GM19467 (cell line): ENCODE measurements around the gene LMAN1L.

Experiments used
- ATAC-seq: cut with Tn5 transposase; IDR thresholded peaks from one replicate; pipeline ENCODE4 v1.9.1; 2021; ENCODE audit warnings: mild to moderate bottlenecking, moderate library complexity; ENCODE audit not compliant: unreplicated experiment

The LMAN1L gene

DNA sequence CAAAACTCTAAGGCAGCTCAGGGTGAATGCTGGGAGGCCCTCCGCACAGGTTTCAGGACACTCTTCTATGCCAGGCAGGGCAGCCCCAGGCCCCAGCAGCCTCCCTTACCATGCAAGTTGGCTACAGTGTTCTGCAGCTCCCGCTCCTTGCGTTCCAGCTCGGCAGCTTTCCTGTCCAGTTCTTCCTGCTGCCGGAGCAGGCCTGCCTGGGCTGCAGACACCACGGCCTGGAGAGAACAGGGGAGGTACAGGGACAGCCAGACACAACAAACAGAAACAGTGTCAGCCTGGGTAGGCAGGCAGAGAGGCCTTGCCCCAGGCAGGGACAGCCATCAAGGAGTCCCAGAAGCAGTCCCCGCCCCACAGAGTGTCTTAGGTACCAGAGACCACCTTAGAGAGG, 39.3 kb downstream of the LMAN1L start:
- ATAC-seq = no peak

GRCh38 chr15:74854453-74855022, 41.9 kb downstream of the LMAN1L start:
- no peak for ATAC-seq

DNA sequence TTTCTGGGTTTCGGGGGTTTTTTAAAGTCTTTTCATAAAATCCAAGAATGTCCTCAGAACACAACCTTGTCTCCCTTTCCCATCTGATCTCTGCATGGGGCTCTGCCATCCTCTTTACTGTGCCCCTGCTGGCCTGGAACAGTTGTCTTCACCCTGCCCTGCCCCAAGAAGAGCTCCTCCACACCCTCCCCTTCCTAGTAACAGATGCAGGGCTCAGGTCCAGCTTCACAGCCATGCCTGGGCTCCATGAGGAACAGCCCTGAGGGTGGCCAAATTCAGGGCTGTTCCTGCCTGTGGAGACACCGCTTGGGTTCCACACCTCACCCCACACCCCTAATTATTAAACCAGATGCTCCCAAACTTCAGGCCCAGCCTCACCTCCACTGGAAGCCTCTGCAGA, 43.2 kb downstream of the LMAN1L start:
- ATAC-seq = no peak

GRCh38 chr15:74856537-74856936, 43.9 kb downstream of the LMAN1L start:
- ATAC-seq = no peak

DNA sequence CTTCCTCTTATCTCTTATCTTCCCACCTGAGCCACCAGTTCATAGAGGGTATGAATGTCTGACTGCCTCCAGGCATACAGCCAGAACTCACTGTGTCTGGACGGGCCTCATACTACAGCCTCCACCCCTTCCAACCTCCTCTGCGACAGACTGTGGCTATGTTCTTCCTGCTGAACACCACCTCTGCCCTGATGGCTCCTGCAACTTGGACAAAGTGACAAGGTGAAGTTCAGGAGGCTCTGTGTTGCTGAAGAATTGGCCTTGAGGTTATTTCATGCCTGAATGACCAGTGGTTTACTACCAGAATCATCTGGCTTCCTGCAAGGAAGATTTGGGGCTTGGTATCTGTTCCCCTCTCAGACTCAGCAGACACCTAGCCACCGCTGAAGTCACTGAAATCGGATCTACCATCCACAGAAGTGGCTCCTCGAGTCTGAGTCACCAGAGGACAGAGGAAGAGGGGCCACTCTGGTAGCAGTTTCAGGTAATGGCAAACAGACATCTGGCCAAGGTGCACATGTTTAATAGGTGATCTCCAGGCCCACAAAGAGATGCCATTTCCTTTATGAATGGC, 44.5 kb downstream of the LMAN1L start:
- peak; percentile 53 for ATAC-seq

GRCh38 chr15:74857671-74858368, 45.2 kb downstream of the LMAN1L start:
- ATAC-seq = peak; percentile 19

GRCh38 chr15:74858369-74858740, 45.7 kb downstream of the LMAN1L start:
- ATAC-seq = no peak

DNA sequence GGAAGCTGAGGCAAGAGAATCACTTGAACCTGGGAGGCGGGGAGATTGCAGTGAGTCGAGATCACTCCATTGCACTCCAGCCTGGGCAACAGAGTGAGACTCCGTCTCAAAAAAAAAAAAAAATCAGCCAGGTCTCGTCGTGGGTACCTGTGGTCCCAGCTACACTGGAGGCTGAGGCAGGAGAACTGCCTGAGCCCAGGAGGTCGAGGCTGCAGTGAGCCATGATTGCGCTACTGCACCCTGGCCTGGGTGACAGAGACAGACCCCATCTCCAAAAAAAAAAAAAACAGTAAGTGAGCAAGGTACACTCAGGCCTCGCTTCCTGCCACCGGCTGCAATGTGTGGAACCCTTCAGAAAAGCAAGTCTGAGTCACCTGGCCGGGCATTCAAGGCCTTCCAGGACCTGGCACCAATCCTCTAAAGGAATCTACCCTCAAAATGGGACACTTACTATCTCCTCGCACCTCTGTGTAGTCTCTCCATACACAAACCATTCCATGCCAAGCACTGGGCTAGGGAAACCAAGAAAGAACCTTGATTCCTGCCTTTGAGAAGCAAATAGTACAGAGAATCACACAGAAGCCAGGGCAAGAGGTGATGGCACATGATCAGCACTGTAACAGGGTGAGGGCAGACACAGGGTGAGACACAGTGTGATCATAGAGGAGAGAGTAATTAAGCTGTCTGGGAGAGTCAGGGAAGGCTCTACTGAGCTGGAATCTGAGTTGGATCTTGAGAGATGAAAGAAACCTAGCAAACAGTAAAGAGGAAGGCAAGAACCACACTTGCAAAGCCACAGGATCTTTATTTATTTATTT, 50.8 kb downstream of the LMAN1L start:
- ATAC-seq = no peak

- ATAC-seq = no peak
Measured at GRCh38 chr15:74864296-74864695, 51.7 kb downstream of the LMAN1L start.

GRCh38 chr15:74865316-74865715, 52.7 kb downstream of the LMAN1L start:
- no peak for ATAC-seq

DNA sequence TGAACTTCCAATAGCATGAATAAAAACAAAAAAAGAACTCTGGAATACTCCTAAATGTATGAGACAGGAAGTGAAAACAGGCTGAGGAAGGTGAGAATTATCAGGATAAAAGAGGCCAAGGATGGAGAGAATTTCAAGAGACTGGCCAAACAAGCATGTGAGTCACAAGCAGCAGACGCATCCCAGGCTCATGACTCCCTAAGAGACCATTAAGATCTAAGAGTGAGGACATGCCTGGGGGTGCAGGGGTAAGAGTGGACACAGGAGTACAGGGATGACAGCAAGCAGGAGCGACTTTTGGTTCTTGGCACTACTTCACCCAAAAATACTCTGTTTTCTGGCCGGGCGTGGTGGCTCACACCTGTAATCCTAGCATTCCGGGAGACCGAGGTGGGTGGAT, 53.5 kb downstream of the LMAN1L start:
- ATAC-seq = no peak

- ATAC-seq = no peak
Measured at GRCh38 chr15:74867466-74868038, 54.9 kb downstream of the LMAN1L start.

DNA sequence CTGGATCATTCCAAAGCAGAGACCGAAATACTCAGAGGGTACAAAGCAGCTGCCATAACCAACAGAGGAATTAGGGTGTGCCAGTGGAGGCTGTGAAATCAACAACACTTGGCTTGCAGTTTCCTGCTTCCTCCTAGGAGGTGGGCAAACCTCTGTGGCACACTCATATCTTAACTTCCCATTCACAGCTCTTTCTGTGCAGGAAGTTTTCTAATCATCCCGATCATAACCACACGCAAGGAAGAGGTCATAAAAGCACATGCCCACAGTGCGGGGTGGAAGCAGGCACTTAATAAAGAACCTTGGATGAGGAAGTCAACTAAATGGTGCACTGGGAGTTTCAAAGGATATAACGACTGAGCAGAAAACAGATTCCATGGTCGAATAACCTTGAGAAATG, 55.4 kb downstream of the LMAN1L start:
- no peak for ATAC-seq

DNA sequence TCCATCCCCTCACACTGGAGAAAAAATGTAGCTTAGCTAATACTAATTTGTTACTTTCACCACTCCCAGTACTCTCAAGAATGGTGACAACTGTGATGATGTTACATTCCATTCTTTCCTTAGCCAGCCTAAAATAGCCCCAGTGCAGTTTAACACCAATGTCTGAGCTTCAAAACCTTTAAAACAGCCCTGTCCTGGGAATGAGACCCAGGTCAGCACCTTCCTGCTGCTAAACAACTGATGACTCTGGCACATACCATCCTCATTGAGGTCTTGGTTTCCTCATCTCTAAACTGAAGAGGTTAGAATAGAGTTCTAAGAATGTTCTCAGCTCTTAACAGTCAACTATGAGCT, 56.7 kb downstream of the LMAN1L start:
- ATAC-seq = no peak

- peak; percentile 49 for ATAC-seq
Measured at GRCh38 chr15:74869726-74870407, 57.2 kb downstream of the LMAN1L start.

GRCh38 chr15:74870436-74871215, 58.0 kb downstream of the LMAN1L start:
- no peak for ATAC-seq

DNA sequence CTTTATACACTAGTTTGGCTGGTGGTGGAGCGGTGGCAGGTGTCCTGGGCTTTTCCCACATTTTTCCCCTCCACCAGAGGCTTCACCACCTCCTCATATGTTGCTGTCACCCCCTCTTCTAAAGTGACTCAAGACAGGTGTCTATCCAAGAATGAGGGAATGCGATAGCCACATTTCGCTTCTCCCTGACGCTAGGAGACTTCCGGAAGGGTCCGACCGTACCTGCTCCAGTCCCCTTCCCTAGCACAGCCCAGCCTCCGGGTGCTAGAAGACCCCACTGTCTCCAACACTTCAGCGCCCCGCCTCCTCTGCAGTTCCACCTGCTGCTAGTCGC, 60.0 kb downstream of the LMAN1L start:
- no peak for ATAC-seq

- peak; percentile 68 for ATAC-seq
Measured at GRCh38 chr15:74873036-74873755, 60.6 kb downstream of the LMAN1L start, which contains the start of gene SCAMP2. Gene SCAMP2, minus strand, starts transcription at chr15:74873365. Its CDS starts 110 bp downstream, at chr15:74873255.

GRCh38 chr15:74873756-74874424, 61.3 kb downstream of the LMAN1L start:
- no peak for ATAC-seq
